ENCODE measurements around the gene SRF.
A peak's percentile ranks its signal among the peaks of the same experiment; 100 is the strongest.
"Not testable (repeated sequence)": the region's sequence is repeated elsewhere in the genome, so short reads cannot be mapped to it uniquely, and the experiment has no call there.

The SRF gene

DNA sequence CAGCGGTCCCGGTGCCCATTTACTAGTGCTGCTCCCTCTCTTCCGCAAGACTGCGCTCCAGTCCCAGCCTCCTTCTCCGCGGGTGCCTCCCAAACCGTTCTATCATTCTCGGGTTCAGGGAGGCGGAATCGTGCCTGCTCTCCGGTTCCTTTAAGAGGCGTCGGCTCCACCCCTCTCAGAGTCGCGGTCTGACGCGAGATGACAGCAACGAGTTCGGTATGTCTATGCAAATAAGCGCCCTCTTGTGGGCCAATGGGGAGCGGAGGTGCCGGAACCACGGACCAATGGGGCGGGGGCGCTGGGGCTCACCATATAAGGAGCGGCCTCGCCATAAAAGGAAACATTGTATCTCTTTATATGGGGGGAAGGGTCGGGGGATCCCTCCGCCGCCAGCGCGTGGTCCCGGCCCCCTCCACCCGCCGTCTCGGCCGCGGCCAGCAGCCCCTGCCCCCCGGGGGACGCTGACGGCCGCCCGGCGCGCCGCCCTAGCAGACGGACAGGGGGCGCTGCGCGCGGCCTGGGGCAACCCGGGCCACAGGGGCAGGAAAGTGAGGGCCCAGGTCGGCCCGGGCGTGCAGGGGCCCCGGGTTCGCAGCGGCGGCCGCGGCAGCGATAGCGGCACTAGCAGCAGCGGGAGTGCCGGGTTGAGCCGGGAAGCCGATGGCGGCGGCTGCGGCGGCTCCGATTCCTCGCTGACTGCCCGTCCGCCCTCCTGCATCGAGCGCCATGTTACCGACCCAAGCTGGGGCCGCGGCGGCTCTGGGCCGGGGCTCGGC, at the start of gene SRF:
TSS of gene SRF (plus strand) at position 339 of the 776 bp plus-strand sequence. CDS start at position 727, 388 bp downstream.
- Mint-ChIP-seq H3K27me3 (no peaks in the 10 kb centered on the region), H3K4me3 (peak within 1 kb of the TSS; percentile 97), H3K36me3 (peaks cover 5% of the 10 kb centered on the region), H3K4me1 (peaks cover 45% of the 10 kb centered on the region), H3K9me3 (no peaks in the 10 kb centered on the region), H3K27ac (peak within 1 kb of the TSS; percentile 97)

DNA sequence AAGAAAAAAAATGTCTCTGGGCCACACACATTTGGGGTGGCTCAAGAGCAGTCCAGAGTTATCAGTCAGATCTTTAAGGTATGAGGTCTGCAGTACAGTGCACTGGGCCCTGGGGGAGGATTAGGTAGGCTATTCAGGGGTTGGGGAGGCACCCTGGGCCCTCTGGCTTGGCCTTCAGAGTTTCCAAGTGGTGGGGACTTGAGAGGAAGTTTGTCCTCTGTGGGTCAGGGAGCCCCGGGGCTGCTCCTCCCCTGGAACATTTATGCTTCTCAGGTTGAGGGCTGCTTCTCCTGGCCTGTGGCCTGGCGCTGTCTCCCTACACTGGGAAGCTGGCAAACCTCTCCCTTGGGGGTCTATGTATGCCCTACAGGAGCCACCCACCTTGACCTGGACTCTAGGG, 48.9 kb upstream of the SRF start:
- no peaks in the 10 kb centered on the region for H3K27me3 Mint-ChIP-seq
- no peaks in the 10 kb centered on the region for H3K9me3 Mint-ChIP-seq
- no peak overlapping the region for H3K27ac Mint-ChIP-seq
- H3K4me1 Mint-ChIP-seq: no peaks in the 10 kb centered on the region
- H3K36me3 Mint-ChIP-seq: no peaks in the 10 kb centered on the region
- no peak overlapping the region for H3K4me3 Mint-ChIP-seq

DNA sequence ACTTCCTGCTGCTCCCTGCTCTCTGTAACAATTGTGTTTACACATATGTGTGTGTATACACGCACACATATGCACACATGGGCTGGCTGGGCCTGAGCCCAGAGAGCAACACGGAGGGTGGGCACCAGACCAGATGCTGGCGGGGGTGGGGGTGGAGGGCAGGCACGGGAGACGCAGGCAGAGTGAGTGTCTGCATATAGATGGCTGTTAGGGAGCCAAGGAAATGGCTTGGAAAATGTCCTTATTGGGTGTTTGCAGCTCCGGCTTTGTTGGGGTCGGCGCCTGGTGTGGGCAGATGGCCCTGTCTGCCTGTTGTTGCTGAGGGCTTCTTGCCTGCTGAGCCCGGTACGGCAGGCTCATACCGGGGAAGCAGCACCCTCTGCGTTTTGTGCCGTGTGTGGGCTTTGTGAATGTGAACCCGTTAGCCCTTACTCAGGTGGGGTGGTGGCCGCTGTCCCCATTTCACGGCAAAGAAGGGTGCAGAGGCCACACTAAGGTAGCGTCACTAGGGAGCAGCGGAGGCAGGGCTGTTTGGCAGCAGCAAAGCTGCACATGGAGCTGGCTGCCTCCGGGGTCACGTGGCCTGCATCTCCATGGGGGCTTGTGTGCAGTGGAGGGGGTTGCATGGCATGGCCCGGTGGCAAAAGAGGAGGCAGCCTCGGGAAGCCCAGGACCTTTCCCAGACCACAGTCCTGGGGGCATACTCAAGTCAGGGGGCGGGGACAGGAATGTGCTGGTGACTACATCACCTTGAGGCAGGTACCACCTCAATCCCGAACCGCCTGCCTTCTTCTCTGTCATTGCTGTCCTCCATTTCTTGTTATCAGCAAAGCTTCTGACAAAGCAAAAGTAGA, 47.4 kb upstream of the SRF start:
- H3K36me3 Mint-ChIP-seq: no peaks in the 10 kb centered on the region
- H3K4me1 Mint-ChIP-seq: no peaks in the 10 kb centered on the region
- no peaks in the 10 kb centered on the region for H3K9me3 Mint-ChIP-seq
- H3K4me3 Mint-ChIP-seq: no peak overlapping the region
- H3K27me3 Mint-ChIP-seq: no peaks in the 10 kb centered on the region
- no peak overlapping the region for H3K27ac Mint-ChIP-seq

DNA sequence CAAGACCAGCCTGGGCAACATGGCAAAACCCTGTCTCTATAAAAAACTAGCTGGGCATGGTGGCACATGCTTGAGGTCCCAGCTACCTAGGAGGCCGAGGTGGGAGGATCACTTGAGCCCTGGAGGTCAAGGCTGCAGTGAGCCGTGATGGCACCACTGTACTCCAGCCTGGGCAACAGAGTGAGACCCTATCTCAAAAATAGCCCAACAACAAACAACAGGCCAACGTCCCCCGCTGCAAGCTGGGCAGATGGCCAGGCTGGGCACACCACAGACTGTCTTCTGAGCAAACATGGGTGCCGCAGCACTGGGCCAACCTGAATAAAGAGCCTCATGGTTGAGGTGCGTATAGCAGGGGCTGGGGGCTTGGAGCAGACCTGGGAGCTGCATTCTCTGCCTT, 46.6 kb upstream of the SRF start:
- Mint-ChIP-seq H3K36me3 (no peaks in the 10 kb centered on the region), H3K9me3 (no peaks in the 10 kb centered on the region), H3K27me3 (no peaks in the 10 kb centered on the region)

DNA sequence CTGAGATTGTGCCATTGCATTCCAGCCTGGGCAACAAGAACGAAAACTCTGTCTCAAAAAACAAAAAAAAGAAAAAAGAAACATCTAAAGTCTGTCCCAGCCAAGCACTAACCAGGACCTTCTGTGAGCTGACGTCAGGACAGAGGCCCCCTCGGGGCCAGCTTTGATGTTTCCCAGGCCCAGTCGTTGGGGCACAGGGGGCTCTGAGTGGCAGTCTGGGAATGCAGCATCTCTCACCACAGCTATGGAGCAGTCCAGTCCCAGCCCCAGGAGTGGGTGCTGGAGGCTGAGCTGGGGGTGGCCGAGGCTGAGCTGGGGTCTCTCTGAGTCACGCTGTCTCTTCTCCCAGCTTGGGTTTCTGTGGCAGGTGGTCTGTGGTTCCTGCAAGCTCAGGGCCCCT, 46.0 kb upstream of the SRF start:
- Mint-ChIP-seq H3K36me3 (no peaks in the 10 kb centered on the region), H3K27ac (no peak overlapping the region), H3K4me3 (no peak overlapping the region), H3K27me3 (no peaks in the 10 kb centered on the region), H3K9me3 (no peaks in the 10 kb centered on the region), H3K4me1 (no peaks in the 10 kb centered on the region)

More for the DNA sequence above, 46.6 kb upstream of the SRF start:
- H3K4me1 Mint-ChIP-seq: no peaks in the 10 kb centered on the region
- no peak overlapping the region for H3K27ac Mint-ChIP-seq
- no peak overlapping the region for H3K4me3 Mint-ChIP-seq

DNA sequence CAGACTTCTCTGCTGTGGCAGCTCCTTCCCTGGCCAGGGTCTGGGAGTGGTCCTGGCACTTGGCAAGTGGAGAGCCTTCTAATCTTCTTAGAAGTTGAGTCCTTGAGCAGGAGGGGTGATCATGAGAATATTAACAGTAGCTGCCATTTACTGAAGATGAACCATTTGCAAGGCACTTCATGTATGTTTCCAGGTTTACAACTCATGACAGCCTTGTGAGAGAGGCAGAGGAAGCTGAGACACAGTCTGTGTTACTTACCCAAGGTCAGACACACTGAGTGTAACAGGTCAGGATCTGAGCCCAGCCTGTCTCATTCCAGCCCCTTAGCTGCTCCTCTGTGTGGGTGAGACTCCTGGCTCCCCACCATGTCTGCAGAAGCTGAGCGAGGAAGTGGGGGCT, 45.5 kb upstream of the SRF start:
- Mint-ChIP-seq H3K4me1 (no peaks in the 10 kb centered on the region), H3K27ac (no peak overlapping the region), H3K27me3 (no peaks in the 10 kb centered on the region), H3K4me3 (no peak overlapping the region), H3K9me3 (no peaks in the 10 kb centered on the region), H3K36me3 (no peaks in the 10 kb centered on the region)

DNA sequence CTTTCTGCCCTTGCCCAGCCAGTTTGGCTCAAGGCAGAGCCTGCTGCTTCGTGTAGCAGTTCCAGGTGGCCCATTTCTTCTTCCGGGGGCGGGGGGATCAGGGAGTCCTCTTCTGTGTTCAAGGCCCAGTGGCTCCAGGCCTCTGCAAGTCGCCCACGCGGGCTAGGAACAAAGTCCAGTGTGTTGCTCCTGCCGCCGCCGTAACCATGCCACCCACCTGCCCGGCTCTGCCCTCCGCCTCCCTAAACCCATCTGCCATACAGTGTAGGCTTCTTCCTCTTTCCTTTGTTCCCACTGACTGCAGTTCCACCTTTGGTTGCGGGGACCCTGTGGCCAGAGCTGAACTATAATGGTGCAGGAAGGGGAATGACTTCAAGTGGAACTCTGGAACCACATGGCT, 43.9 kb upstream of the SRF start:
- H3K27me3 Mint-ChIP-seq: no peaks in the 10 kb centered on the region
- no peaks in the 10 kb centered on the region for H3K9me3 Mint-ChIP-seq
- no peaks in the 10 kb centered on the region for H3K4me1 Mint-ChIP-seq
- no peaks in the 10 kb centered on the region for H3K36me3 Mint-ChIP-seq
- no peak overlapping the region for H3K4me3 Mint-ChIP-seq
- H3K27ac Mint-ChIP-seq: no peak overlapping the region

DNA sequence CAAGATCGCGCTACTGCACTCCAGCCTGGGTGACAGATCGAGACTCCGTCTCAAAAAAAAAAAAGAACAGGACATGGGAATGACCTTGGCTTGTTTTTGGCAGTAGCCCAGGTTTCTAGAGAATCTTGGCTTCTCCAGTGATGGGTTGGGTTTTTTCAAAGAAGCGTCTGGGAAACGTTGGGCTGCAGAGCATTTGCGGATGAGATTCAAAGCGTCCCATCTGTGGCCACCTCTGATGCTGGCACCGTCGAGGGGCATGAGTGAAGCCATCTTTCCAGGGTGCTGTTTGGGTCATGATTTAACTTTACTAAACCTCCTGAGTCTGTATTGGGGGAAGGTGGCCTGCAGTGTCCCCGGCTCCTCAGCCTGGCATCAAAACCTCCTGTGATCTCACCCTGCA, 43.2 kb upstream of the SRF start:
- Mint-ChIP-seq H3K36me3 (no peaks in the 10 kb centered on the region), H3K27ac (no peak overlapping the region), H3K27me3 (no peaks in the 10 kb centered on the region), H3K9me3 (no peaks in the 10 kb centered on the region), H3K4me1 (no peaks in the 10 kb centered on the region), H3K4me3 (no peak overlapping the region)

DNA sequence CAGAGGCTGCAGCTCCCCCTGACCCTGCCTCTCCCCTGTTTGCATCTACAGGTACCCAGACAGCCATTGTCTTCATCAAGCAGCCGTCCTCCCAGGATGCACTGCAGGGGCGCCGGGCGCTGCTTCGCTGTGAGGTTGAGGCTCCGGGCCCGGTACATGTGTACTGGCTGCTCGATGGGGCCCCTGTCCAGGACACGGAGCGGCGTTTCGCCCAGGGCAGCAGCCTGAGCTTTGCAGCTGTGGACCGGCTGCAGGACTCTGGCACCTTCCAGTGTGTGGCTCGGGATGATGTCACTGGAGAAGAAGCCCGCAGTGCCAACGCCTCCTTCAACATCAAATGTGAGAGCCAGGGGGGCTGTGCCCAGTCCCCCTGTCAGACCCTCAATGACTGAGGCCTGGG, 42.1 kb upstream of the SRF start:
- Mint-ChIP-seq H3K36me3 (no peaks in the 10 kb centered on the region), H3K4me3 (no peak overlapping the region)

DNA sequence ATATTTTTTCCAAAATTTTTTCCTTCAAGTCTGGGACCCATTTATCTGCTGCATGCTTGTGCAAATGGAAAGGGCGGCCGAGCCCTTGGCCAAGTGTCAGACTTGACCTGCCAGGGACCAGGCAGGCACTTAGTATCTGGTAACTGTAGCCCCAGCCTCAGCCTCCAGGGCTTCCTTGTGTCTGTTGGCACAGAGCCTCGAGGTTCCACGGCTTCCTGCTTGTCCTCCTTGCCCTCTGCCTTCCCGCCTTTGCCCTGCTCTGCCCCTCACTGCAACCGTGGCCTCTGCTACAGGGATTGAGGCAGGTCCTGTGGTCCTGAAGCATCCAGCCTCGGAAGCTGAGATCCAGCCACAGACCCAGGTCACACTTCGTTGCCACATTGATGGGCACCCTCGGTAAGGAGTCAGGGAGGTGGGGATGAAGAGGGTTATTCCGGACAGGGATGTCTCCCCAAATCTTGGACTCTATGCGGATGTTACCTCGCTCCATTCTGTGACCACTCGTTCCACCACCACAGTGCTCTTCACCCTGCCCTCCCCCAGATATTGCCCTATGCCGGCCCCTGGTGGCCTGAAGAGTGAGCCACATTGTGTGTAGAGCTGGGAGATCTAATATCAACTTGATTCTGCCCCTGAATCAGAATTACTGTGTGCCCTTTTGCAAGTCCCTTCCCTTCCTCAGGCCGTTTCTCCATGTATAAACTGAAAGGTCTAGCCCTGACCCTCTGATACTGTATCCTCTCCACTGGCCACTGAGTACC, 41.5 kb upstream of the SRF start:
- no peaks in the 10 kb centered on the region for H3K36me3 Mint-ChIP-seq
- H3K27me3 Mint-ChIP-seq: no peaks in the 10 kb centered on the region
- H3K27ac Mint-ChIP-seq: no peak overlapping the region
- no peaks in the 10 kb centered on the region for H3K4me1 Mint-ChIP-seq
- H3K9me3 Mint-ChIP-seq: no peaks in the 10 kb centered on the region
- no peak overlapping the region for H3K4me3 Mint-ChIP-seq

More for the DNA sequence above, 42.1 kb upstream of the SRF start:
- no peaks in the 10 kb centered on the region for H3K4me1 Mint-ChIP-seq
- H3K27me3 Mint-ChIP-seq: no peaks in the 10 kb centered on the region
- no peak overlapping the region for H3K27ac Mint-ChIP-seq
- no peaks in the 10 kb centered on the region for H3K9me3 Mint-ChIP-seq

DNA sequence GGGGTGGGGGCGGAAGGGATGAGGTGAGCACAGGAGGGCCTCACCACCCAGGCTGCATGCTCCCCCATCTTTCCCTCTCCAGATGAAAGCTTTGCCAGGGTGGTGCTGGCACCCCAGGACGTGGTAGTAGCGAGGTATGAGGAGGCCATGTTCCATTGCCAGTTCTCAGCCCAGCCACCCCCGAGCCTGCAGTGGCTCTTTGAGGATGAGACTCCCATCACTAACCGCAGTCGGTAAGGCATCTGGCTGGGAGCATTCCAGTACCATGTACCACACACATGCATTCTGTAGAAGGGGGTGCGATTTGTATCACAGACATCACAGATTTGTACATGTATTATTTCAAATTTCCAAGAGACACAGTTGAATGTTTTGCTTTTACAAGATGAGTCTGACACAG, 40.6 kb upstream of the SRF start:
- H3K27ac Mint-ChIP-seq: no peak overlapping the region
- H3K4me1 Mint-ChIP-seq: no peaks in the 10 kb centered on the region
- no peaks in the 10 kb centered on the region for H3K9me3 Mint-ChIP-seq
- H3K27me3 Mint-ChIP-seq: no peaks in the 10 kb centered on the region
- no peaks in the 10 kb centered on the region for H3K36me3 Mint-ChIP-seq
- H3K4me3 Mint-ChIP-seq: no peak overlapping the region

DNA sequence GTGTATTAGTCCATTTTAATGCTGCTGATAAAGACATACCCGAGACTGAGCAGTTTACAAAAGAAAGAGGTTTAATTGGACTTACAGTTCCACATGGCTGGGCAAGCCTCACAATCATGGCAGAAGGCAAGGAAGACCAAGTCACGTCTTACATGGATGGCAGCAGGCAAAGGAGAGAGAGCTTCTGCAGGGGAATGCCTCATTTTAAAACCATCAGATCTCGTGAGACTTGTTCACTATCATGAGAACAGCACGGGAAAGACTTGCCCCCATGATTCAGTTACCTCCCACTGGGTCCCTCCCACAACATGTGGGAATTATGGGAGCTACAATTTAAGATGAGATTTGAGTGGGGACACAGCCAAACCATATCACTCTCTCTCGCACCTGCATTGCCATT, 39.7 kb upstream of the SRF start:
- H3K27me3 Mint-ChIP-seq, H3K4me1 Mint-ChIP-seq, H3K4me3 Mint-ChIP-seq, H3K27ac Mint-ChIP-seq, H3K9me3 Mint-ChIP-seq, H3K36me3 Mint-ChIP-seq: not testable (repeated sequence)

DNA sequence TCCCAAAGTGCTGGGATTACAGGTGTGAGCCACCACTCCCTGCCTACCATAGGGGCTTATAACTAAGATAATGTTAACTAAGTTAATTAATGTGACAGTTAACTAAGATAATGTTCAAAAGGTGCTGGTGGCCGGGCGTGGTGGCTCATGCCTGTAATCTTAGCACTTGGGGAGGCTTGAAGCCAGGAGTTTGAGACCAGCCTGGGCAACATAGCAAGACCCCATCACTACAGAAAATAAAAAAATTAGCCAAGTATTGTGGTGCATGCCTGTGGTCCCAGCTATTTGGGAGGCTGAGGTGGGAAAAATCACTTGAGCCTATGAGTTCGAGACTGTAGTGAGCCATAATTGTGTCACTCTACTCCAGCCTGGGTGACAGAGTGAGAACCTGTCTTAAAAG, 32.8 kb upstream of the SRF start:
- H3K36me3 Mint-ChIP-seq: no peaks in the 10 kb centered on the region
- no peaks in the 10 kb centered on the region for H3K27me3 Mint-ChIP-seq
- no peak overlapping the region for H3K27ac Mint-ChIP-seq
- no peaks in the 10 kb centered on the region for H3K9me3 Mint-ChIP-seq
- H3K4me3 Mint-ChIP-seq: no peak overlapping the region
- peaks cover 11% of the 10 kb centered on the region for H3K4me1 Mint-ChIP-seq

DNA sequence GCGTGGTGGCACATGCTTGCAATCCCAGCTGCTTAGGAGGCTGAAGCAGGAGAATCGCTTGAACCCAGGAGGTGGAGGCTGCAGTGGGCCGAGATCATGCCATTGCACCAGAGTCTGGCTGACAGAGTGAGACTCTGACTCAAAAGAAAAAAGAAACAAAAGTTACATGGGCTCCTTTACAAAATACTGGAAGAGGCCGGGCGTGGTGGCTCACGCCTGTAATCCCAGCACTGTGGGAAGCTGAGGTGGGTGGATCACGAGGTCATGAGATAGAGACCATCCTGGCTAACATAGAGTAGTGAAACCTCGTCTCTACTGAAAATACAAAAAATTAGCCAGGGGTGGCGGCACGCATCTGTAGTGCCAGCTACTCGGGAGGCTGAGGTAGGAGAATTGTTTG, 31.1 kb upstream of the SRF start:
- not testable (repeated sequence) for H3K27me3 Mint-ChIP-seq, H3K27ac Mint-ChIP-seq, H3K9me3 Mint-ChIP-seq, H3K4me3 Mint-ChIP-seq, H3K36me3 Mint-ChIP-seq
- H3K4me1 Mint-ChIP-seq: peaks cover 16% of the 10 kb centered on the region

DNA sequence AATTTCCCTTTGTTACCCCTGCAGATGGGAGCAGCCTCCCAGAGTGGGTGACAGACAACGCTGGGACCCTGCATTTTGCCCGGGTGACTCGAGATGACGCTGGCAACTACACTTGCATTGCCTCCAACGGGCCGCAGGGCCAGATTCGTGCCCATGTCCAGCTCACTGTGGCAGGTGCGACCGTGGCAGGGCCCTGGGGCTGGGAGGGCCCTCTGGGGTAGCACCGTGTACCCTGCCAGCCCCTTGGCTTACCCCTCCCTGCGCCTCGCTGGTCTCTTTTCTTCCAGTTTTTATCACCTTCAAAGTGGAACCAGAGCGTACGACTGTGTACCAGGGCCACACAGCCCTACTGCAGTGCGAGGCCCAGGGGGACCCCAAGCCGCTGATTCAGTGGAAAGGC, 29.4 kb upstream of the SRF start:
- Mint-ChIP-seq H3K4me3 (no peak overlapping the region), H3K4me1 (peaks cover 16% of the 10 kb centered on the region), H3K36me3 (no peaks in the 10 kb centered on the region), H3K27ac (no peak overlapping the region), H3K9me3 (no peaks in the 10 kb centered on the region), H3K27me3 (no peaks in the 10 kb centered on the region)

DNA sequence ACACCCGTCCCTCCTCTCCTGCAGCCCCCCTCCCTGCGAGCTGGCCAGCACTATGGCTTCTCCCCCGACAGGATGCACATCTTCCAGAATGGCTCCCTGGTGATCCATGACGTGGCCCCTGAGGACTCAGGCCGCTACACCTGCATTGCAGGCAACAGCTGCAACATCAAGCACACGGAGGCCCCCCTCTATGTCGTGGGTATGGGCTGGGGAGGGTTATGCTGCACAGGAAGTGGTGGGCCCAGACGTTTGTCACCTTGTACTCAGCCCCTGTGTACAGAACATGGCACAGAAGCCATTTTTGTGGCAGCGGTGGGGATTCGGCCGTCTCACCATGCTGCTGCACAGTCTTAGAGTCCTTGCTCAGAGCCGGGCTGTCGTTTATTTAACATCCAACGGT, 29.0 kb upstream of the SRF start:
- no peaks in the 10 kb centered on the region for H3K27me3 Mint-ChIP-seq
- H3K4me1 Mint-ChIP-seq: peaks cover 16% of the 10 kb centered on the region
- no peak overlapping the region for H3K27ac Mint-ChIP-seq
- no peaks in the 10 kb centered on the region for H3K36me3 Mint-ChIP-seq
- no peak overlapping the region for H3K4me3 Mint-ChIP-seq
- H3K9me3 Mint-ChIP-seq: no peaks in the 10 kb centered on the region
